Dendritic cell treated with granulocyte-macrophage colony-stimulating factor and Interleukin-4, amounts not matched to agents 40 ng/mL and 50 ng/mL, for 4 days (primary cell): ENCODE data around the gene EMCN.
"Not testable (repeated sequence)": the region's sequence is repeated elsewhere in the genome, so short reads cannot be mapped to it uniquely, and the experiment has no call there.

Experiments used
- H3K27ac Mint-ChIP-seq: one replicate; pipeline ENCODE4 v1.8.0; 2022; ENCODE audit warnings: mild to moderate bottlenecking, mixed read lengths
- H3K27me3 Mint-ChIP-seq: one replicate; pipeline ENCODE4 v1.8.0; 2022; ENCODE audit warnings: mild to moderate bottlenecking, mixed read lengths
- H3K36me3 Mint-ChIP-seq: one replicate; pipeline ENCODE4 v1.8.0; 2022; ENCODE audit warnings: low read depth, mixed read lengths
- H3K4me1 Mint-ChIP-seq: one replicate; pipeline ENCODE4 v1.8.0; 2022; ENCODE audit warnings: low read depth, mixed read lengths
- H3K4me3 Mint-ChIP-seq: one replicate; pipeline ENCODE4 v1.8.0; 2022; ENCODE audit warnings: mild to moderate bottlenecking, moderate library complexity, mixed read lengths
- H3K9me3 Mint-ChIP-seq: one replicate; pipeline ENCODE4 v1.8.0; 2022; ENCODE audit warnings: mixed read lengths
- intact Hi-C: fragments of 100-400 bp; cut with micrococcal nuclease; formaldehyde crosslinking; loops from one replicate; pipeline ENCODE4 v1.15.0; 2022

The EMCN gene, protein sequence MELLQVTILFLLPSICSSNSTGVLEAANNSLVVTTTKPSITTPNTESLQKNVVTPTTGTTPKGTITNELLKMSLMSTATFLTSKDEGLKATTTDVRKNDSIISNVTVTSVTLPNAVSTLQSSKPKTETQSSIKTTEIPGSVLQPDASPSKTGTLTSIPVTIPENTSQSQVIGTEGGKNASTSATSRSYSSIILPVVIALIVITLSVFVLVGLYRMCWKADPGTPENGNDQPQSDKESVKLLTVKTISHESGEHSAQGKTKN

DNA sequence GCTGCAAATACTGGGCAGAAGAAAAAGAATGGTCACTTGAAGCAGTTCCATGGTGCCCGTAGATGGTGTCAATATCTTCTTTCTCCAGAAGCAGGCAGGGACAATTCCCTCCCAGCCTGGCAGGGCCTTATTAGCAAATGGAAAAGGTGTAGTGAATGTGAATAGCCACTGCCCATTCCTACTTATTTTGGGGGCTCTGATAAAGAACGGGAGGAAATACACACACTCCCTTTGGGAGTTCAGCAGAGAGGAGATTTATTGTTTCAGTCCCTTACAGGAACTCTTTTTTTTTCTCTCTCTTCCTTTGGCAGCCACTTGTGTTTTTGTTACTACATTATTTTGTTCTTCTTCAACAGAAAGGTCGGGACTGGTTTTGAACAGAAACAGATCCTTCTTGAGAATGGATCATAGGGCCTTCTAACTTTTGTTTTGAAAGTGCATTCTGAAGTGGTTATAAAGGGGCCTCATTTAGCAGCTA lies at the start of gene EMCN:
EMCN (minus strand) TSS at position 159 of the 478 bp plus-strand sequence; CDS start at position 51, 108 bp downstream.
- Mint-ChIP-seq H3K27ac (no peak within 1 kb of the TSS), H3K36me3 (no peaks in the 10 kb centered on the region), H3K4me3 (no peak within 1 kb of the TSS), H3K4me1 (no peaks in the 10 kb centered on the region), H3K9me3 (no peaks in the 10 kb centered on the region), H3K27me3 (peaks cover 19% of the 10 kb centered on the region)
- intact Hi-C loops: no loop called here

GRCh38 chr4:100566396-100566795 lies 48.6 kb upstream of the EMCN start:
- H3K36me3 Mint-ChIP-seq: no peaks in the 10 kb centered on the region
- H3K4me1 Mint-ChIP-seq: peaks cover 7% of the 10 kb centered on the region
- H3K27me3 Mint-ChIP-seq: no peaks in the 10 kb centered on the region
- peaks cover 17% of the 10 kb centered on the region for H3K9me3 Mint-ChIP-seq
- no peak overlapping the region for H3K27ac Mint-ChIP-seq
- intact Hi-C loops: no loop called here
- H3K4me3 Mint-ChIP-seq: no peak overlapping the region

DNA sequence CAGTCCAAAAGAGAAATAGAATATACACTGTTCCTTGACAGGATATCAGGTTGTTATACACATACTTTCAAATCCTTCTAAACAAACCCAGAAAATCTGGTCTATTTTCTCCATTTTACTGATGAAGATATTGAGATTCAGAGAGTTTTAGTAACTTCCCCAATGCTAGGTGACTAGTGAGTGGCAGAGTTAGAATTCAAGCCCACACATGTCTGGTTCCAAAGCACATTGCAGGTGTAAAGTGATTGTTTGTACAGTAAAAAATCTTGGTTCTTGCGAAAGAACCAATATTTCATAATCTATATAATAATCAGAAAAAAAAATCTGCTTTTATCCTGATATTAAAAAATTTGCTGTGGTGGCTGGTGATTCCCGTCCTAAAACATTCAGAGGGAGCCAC lies 39.5 kb upstream of the EMCN start:
- Mint-ChIP-seq H3K27ac (no peak overlapping the region), H3K36me3 (no peaks in the 10 kb centered on the region), H3K27me3 (no peaks in the 10 kb centered on the region), H3K4me1 (no peaks in the 10 kb centered on the region), H3K4me3 (no peak overlapping the region), H3K9me3 (peaks cover 44% of the 10 kb centered on the region)
- intact Hi-C loops: no loop called here

DNA sequence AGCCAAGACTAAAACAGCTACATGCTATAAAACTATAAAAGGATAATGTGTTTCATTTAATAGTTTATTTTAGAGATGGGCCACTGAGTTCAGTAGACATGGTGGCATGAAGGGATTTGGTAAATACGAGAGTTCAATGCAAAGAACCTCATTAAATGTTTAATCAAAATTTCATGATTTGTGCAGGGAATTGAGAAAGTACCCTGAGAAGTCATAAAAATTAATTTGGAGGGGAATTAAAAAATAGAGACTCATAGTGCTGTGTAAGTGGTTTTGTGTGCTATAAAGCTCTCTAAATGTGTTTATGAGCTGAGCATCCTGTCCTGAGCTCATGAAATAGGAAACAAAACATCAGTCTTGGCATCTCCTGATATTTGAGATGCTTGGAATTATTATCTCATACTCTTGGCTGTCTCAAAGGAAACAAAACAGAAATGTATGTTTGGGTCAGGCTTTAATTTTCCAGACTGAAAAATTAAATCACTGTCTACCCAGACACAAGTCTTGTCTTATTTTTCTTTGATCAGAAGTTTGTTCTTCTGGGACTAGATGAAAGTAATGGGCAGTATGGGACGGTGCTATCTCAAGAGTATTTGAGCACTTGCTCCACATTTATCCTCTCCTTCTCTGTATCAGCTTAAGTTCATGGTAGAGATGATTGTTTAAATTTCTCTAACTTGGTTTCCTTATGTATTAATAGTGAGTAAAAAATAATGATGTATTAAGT lies 38.0 kb upstream of the EMCN start:
- Mint-ChIP-seq H3K27me3 (no peaks in the 10 kb centered on the region), H3K4me3 (no peak overlapping the region), H3K36me3 (no peaks in the 10 kb centered on the region), H3K27ac (no peak overlapping the region), H3K9me3 (peaks cover 30% of the 10 kb centered on the region), H3K4me1 (no peaks in the 10 kb centered on the region)
- intact Hi-C loops: no loop called here

DNA sequence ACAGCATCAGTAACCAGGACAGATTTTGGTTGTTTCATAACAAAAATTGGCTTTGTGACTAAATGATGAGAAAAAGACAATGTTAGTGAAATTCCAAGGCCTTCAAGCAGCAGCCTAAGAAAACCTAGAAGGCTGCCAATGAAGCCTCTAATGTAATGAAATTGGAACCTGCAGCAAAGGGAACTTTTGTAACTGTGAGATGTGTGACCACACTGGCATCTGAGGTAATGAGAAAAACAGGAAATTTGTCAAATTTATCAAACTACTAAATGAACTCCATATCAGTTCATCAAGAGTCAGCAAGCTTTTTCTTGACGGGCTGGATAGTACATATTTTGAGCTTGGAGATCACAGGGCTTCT lies 30.4 kb upstream of the EMCN start:
- no peaks in the 10 kb centered on the region for H3K4me1 Mint-ChIP-seq
- H3K4me3 Mint-ChIP-seq: no peak overlapping the region
- H3K27me3 Mint-ChIP-seq: no peaks in the 10 kb centered on the region
- intact Hi-C loops: no loop called here
- no peaks in the 10 kb centered on the region for H3K36me3 Mint-ChIP-seq
- H3K27ac Mint-ChIP-seq: no peak overlapping the region
- H3K9me3 Mint-ChIP-seq: peaks cover 9% of the 10 kb centered on the region

DNA sequence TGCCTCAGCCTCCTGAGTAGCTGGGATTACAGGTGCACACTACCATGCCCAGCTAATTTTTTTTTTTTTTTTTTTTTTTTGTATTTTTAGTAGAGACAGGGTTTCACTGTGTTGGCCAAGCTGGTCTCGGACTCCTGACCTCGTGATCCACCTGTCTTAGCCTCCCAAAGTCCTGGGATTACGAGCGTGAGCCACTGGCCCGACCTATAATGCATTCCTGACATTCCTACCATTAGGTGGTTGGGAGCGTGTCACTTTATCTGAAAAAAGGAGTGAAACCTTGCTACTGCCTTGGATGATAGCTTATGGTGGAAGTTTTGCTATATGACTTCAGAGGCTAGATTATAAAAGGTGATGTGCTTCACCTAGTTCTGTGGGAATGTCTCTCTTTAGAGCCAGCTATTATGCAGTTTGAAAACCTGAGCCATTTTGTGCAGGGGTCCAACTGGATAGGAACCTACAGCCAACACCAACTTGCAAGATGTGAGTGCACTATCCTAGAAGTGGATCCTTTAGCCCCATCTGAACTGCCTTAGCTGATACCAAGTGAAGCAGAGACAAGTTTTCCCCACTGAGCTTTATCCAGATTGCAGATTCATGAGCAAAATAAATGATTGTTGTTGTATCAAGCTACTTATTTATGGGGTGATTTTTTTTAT lies 29.8 kb upstream of the EMCN start:
- no peaks in the 10 kb centered on the region for H3K36me3 Mint-ChIP-seq
- intact Hi-C loops: no loop called here
- H3K9me3 Mint-ChIP-seq: peaks cover 9% of the 10 kb centered on the region
- H3K4me3 Mint-ChIP-seq: no peak overlapping the region
- H3K27me3 Mint-ChIP-seq: no peaks in the 10 kb centered on the region
- no peak overlapping the region for H3K27ac Mint-ChIP-seq
- no peaks in the 10 kb centered on the region for H3K4me1 Mint-ChIP-seq

- Mint-ChIP-seq H3K9me3 (peaks cover 9% of the 10 kb centered on the region), H3K27me3 (no peaks in the 10 kb centered on the region), H3K27ac (no peak overlapping the region), H3K36me3 (no peaks in the 10 kb centered on the region), H3K4me1 (no peaks in the 10 kb centered on the region), H3K4me3 (no peak overlapping the region)
- intact Hi-C loops: no loop called here
Observed at GRCh38 chr4:100545427-100545826, 27.6 kb upstream of the EMCN start.

DNA sequence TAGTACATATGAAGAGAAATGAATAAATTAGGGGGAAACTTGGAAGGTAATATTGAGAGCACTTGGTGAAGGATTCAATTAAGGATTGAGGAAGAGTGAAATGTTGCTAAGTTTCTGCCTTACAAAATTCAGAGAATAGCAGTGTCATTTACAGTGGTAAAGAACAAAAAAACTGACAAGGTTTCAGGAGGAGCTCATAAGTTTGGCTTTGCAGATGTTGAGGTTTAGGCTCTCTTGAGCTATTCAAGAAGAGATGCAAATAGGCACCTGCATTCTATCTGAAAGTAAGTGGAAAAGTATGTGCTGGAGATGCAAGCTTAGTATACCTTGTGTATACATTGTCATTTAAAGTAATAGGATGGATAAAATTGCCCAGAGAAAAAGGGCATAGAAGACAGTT lies 22.3 kb upstream of the EMCN start:
- Mint-ChIP-seq H3K36me3 (no peaks in the 10 kb centered on the region), H3K4me3 (no peak overlapping the region), H3K27ac (no peak overlapping the region), H3K27me3 (no peaks in the 10 kb centered on the region), H3K4me1 (no peaks in the 10 kb centered on the region), H3K9me3 (no peaks in the 10 kb centered on the region)
- intact Hi-C loops: no loop called here

DNA sequence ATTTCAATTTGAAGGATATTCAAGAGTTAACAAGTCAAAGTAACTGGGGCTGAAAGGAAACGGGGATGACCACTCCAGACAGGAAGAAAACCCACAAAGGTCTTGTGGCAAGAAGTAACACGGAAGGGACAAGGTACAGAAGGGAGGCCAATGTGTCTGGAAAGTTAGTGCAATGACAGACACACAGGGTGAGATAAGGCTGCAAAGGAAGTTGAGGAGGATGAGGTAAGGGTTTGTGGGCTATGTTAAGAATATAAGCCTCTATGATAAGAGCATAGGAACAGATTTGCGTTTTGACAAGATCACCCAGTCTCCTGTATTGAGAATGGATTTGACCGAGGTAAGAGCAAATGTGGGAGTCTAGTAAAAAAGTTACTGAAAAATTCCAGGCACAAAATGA lies 21.9 kb upstream of the EMCN start:
- Mint-ChIP-seq H3K4me3 (no peak overlapping the region), H3K4me1 (no peaks in the 10 kb centered on the region), H3K36me3 (no peaks in the 10 kb centered on the region), H3K9me3 (no peaks in the 10 kb centered on the region), H3K27ac (no peak overlapping the region), H3K27me3 (no peaks in the 10 kb centered on the region)
- intact Hi-C loops: no loop called here

DNA sequence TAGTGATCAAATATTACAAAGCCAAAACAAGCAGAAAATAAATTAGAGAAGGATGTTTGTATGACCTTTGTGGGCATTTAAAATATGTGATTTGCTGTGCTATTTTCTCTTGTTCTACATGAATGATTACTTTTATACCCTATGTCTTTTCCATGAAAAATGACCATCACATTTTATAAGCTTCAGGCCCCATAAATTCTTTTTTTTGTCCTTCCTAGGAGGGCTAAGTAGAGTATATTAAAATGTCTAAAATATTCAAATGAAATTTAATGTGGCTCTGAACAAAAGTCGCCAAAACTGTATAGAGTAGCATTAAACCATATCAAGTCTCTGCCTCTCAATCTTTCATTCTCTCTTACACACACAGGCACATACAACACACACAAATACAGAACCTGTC lies 15.9 kb upstream of the EMCN start:
- Mint-ChIP-seq H3K27ac (no peak overlapping the region), H3K4me3 (no peak overlapping the region)
- intact Hi-C loops: no loop called here

GRCh38 chr4:100530161-100530560 lies 12.3 kb upstream of the EMCN start:
- H3K27ac Mint-ChIP-seq, H3K4me1 Mint-ChIP-seq, H3K27me3 Mint-ChIP-seq, H3K36me3 Mint-ChIP-seq, H3K4me3 Mint-ChIP-seq, intact Hi-C loops: not testable (repeated sequence)
- H3K9me3 Mint-ChIP-seq: peaks cover 28% of the 10 kb centered on the region

More for the DNA sequence above, 15.9 kb upstream of the EMCN start:
- Mint-ChIP-seq H3K27me3 (no peaks in the 10 kb centered on the region), H3K9me3 (peaks cover 17% of the 10 kb centered on the region), H3K4me1 (no peaks in the 10 kb centered on the region), H3K36me3 (no peaks in the 10 kb centered on the region)

GRCh38 chr4:100525686-100526085 lies 7.9 kb upstream of the EMCN start:
- H3K27ac Mint-ChIP-seq: no peak overlapping the region
- no peaks in the 10 kb centered on the region for H3K4me1 Mint-ChIP-seq
- H3K4me3 Mint-ChIP-seq: no peak overlapping the region
- H3K27me3 Mint-ChIP-seq: no peaks in the 10 kb centered on the region
- intact Hi-C loops: no loop called here
- peaks cover 28% of the 10 kb centered on the region for H3K9me3 Mint-ChIP-seq
- no peaks in the 10 kb centered on the region for H3K36me3 Mint-ChIP-seq

DNA sequence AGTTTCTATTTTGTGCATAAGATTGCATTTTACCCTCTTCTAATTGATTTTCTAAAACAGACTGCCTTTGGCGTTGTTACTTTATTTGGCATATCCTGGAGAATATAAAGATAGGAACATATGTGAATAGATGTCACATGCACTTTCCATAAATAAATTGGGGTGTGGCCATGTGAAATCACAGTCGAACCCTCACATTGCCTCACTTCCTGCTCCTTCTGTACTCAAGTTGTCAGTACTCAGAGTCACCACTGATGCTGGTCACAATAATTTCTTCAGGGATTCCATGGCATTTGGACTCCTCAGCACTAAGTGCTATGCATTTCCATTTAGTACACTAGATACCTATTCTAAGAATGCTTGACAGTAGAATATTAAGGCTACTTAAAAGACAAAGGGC lies 1.4 kb upstream of the EMCN start:
- no peaks in the 10 kb centered on the region for H3K4me1 Mint-ChIP-seq
- no peaks in the 10 kb centered on the region for H3K9me3 Mint-ChIP-seq
- H3K36me3 Mint-ChIP-seq: no peaks in the 10 kb centered on the region
- H3K27ac Mint-ChIP-seq: no peak overlapping the region
- H3K27me3 Mint-ChIP-seq: peaks cover 19% of the 10 kb centered on the region
- intact Hi-C loops: no loop called here
- H3K4me3 Mint-ChIP-seq: no peak overlapping the region

DNA sequence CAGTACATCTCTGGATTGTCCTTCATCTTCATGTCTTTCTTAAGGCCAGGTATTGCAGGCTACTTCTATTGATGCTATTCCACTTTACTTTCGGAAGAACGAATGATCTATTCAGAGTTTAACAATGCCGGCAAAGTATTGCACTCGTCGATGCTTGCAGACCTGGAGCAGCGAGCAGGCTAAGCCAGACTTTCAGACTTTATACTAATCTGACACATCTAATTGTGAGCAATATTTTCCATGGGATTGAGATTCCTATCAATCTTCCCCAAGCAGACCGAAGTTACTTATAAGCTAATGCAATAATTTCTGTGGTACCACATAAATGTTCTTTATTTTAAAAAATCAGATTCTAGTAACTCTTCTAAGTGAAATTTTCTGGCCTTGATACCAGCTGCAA lies 1.6 kb downstream of the EMCN start:
- H3K27ac Mint-ChIP-seq: no peak overlapping the region
- H3K4me1 Mint-ChIP-seq: no peaks in the 10 kb centered on the region
- H3K27me3 Mint-ChIP-seq: peaks cover 19% of the 10 kb centered on the region
- H3K36me3 Mint-ChIP-seq: no peaks in the 10 kb centered on the region
- no peak overlapping the region for H3K4me3 Mint-ChIP-seq
- H3K9me3 Mint-ChIP-seq: no peaks in the 10 kb centered on the region
- intact Hi-C loops: no loop called here
